ENCODE results near the gene BSX. TPM values are rescaled to one million over a fixed set of nuclear protein-coding genes. Genes with fewer than 3 reads are reported as not detected.
A peak's percentile ranks its signal among the peaks of the same experiment; 100 is the strongest.

BSX gene
- total RNA-seq, 2 donors from 2014 or later, result not detected

DNA sequence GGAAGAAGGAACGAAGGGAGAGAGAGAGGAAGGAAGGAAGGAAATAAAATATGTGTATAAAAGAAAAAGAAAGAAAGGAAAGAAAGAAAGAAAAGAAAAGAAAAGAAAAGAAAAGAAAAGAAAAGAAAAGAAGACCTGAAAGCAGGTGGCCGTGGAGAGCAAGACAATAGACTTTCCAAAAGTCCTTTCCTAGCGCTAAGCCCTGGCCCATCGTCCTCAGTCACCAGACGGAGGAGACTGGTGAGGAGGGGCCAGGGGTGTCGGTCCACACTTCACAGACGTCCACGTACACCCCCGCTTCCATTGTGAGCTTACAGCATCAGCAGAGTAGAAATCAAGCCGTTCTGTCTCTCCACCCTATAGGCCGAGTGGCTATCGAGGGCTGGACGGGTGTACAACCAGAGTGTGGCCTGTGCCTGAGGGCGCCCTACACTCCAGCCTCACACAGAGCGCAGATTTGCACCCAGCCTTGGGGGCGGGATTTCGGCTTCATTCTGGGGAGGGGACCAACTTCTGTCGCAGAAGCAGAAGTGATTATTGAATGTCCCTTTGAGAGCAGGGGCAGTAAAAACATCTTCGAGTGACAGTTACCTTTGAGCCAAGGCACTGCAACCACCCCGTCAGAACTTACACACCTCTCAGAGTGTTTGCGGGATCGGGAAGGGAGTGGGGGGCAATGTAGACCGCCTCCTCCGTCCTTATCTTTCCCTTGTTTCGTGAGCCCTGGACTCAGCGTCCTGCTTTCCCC, 2.0 kb upstream of the BSX start:
- Histone ChIP-seq H3K4me1 (ENCODE audit: control insufficient read depth in 1 of 2, low read depth in 2 of 2) (peaks cover 4 to 24% of the 10 kb centered on the region in 2 donors), H3K27ac (no peak overlapping the region), H3K9me3 (no peaks in the 10 kb centered on the region), H3K36me3 (no peaks in the 10 kb centered on the region), H3K27me3 (replicated peaks; ENCODE audit: insufficient read depth) (peaks cover 49% of the 10 kb centered on the region), H3K4me3 (peak overlapping the region; percentile 80)
- TF ChIP-seq, protein P1, sequence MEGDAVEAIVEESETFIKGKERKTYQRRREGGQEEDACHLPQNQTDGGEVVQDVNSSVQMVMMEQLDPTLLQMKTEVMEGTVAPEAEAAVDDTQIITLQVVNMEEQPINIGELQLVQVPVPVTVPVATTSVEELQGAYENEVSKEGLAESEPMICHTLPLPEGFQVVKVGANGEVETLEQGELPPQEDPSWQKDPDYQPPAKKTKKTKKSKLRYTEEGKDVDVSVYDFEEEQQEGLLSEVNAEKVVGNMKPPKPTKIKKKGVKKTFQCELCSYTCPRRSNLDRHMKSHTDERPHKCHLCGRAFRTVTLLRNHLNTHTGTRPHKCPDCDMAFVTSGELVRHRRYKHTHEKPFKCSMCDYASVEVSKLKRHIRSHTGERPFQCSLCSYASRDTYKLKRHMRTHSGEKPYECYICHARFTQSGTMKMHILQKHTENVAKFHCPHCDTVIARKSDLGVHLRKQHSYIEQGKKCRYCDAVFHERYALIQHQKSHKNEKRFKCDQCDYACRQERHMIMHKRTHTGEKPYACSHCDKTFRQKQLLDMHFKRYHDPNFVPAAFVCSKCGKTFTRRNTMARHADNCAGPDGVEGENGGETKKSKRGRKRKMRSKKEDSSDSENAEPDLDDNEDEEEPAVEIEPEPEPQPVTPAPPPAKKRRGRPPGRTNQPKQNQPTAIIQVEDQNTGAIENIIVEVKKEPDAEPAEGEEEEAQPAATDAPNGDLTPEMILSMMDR (IDR thresholded peaks at IDR 0.05), result no peak
- no peak for ATAC-seq (ENCODE audit: insufficient number of reproducible peaks, low FRiP score, low read depth)
- DNase-seq (ENCODE audit: low spot score), result no peak

DNA sequence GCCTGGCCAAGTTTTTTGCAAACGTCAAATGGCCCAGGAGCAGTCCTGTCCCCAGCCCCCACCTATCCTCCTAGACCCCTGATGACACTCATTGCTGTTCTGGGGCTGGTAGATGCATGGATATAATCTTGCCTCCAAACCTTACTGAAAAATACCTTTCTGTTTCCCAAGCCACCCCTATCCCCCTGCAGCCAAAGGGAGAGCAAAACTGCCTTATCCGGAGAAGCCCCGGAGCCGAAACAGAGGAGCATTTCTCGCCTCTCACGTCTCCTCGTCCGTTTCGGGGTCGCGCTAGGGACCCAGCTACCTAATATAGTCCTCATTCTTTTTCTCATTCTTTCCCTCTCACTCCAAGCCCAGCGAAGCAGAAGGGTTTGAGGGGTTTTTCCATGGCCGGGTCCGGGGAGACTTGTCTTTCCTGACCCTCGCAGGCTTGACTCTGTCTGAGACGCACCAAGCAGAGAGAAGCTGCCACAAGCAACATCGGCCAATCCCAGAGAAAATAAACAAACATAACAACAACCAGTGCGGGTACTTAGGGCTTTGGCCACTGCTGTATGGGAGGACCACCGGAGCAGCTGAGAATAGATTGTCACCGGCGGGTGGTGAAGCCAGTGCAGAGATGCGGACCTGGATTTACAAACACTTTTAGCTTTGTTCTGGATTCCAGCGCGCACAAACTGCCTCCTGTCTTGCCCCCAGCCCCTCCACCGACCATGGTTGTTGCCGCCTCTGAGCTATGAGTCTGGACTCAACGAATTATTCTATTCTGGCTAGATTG, 1.6 kb downstream of the BSX start:
- no peaks in the 10 kb centered on the region for H3K36me3 ChIP-seq
- H3K27me3 ChIP-seq (replicated peaks; ENCODE audit: insufficient read depth), result peaks cover 56% of the 10 kb centered on the region
- peaks cover 13 to 37% of the 10 kb centered on the region in 2 donors for H3K4me1 ChIP-seq (ENCODE audit: control insufficient read depth in 1 of 2, low read depth in 2 of 2)
- H3K9me3 ChIP-seq, result no peaks in the 10 kb centered on the region
- DNase-seq (ENCODE audit: low spot score), result no peak
- H3K27ac ChIP-seq, result no peak overlapping the region
- H3K4me3 ChIP-seq, result no peak overlapping the region
- TF ChIP-seq, protein P1 (IDR thresholded peaks at IDR 0.05), result no peak
- ATAC-seq (ENCODE audit: insufficient number of reproducible peaks, low FRiP score, low read depth), result no peak

DNA sequence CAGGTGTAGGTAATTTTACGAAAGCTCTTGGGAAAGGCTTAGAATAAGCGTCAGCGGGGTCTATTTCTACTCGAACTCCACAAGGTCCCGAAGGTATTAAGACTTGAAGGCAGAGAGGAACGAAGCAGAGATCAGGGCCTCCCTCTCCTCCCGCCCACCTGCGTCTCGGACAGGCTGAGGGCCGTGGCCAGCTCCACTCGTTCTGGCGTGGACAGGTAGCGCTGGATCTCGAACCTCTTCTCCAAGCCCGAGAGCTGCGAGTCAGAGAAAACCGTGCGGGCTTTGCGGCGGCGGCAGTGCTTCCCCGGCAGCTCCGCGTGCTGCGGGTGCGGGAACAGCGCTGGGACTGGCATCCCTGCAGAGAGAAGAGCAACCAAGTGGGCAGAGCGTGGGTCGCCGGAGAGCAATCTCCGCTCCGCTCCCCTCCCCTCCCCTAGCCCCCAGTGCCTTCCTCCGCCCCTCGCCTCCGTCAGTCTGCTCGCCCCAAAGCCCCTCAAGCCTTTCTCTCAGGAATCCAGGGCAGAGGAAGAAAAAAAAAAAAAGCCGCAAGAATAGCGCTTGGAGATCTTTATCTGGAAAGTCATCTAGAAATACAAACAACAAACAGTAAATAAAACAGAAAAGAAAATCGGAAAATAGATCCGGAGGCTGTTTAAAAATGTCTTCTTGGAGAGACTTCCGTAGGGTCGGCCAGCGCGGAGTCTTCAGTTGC, 2.4 kb downstream of the BSX start:
- Histone ChIP-seq H3K27ac (no peak overlapping the region), H3K4me1 (ENCODE audit: control insufficient read depth in 1 of 2, low read depth in 2 of 2) (peaks cover 9 to 30% of the 10 kb centered on the region in 2 donors), H3K4me3 (no peak overlapping the region), H3K27me3 (replicated peaks; ENCODE audit: insufficient read depth) (peaks cover 58% of the 10 kb centered on the region), H3K36me3 (no peaks in the 10 kb centered on the region), H3K9me3 (no peaks in the 10 kb centered on the region)
- DNase-seq (ENCODE audit: low spot score), result no peak
- no peak for ATAC-seq (ENCODE audit: insufficient number of reproducible peaks, low FRiP score, low read depth)
- TF ChIP-seq, protein P1 (IDR thresholded peaks at IDR 0.05), result no peak

DNA sequence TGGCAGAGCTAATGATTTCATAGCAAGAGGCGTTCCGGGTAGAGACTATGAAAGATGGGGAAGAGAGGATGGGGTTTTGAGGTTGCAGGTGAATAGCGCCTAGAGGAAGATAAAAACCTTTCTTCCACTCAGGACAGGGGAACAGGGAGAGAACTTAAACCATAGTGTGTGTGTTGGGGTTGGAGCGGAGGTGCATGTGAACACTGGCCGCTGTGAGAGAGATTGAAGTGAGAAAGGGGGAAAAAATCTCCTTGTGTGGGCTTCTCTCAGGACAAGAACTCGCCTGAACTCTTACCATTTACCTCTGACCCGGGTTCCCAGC, 3.4 kb downstream of the BSX start:
- DNase-seq (ENCODE audit: low spot score), result no peak
- TF ChIP-seq, protein P1 (IDR thresholded peaks at IDR 0.05), result no peak
- peaks cover 53% of the 10 kb centered on the region for H3K27me3 ChIP-seq (replicated peaks; ENCODE audit: insufficient read depth)
- no peak overlapping the region for H3K4me3 ChIP-seq
- peaks cover 9 to 23% of the 10 kb centered on the region in 2 donors for H3K4me1 ChIP-seq (ENCODE audit: control insufficient read depth in 1 of 2, low read depth in 2 of 2)
- no peaks in the 10 kb centered on the region for H3K36me3 ChIP-seq
- no peak for ATAC-seq (ENCODE audit: insufficient number of reproducible peaks, low FRiP score, low read depth)
- H3K9me3 ChIP-seq, result no peaks in the 10 kb centered on the region
- no peak overlapping the region for H3K27ac ChIP-seq

Measured in thoracic aorta (tissue), 2 donors.